B cell (primary cell): ENCODE results near the gene TSPAN18. TPM values are rescaled to one million over a fixed set of nuclear protein-coding genes. Genes with fewer than 3 reads are reported as not detected.

Experiments used
- ATAC-seq: fragments of 200-7000 bp; cut with Tn5 transposase; one replicate; pipeline ENCODE4 v1.10.0; 2021; ENCODE audit warnings: low read depth, mild to moderate bottlenecking, moderate number of reproducible peaks, moderate library complexity
- CTCF ChIA-PET: fragments of 350-600 bp; sonication (Branson Sonifier 250); formaldehyde crosslinking; loops from one replicate; lab custom pipeline; 2021; ENCODE audit warnings: antibody characterized with exemption, inconsistent platforms; lab: Charles Lee
- POLR2A ChIA-PET: fragments of 350-600 bp; sonication (Branson Sonifier 250); formaldehyde crosslinking; loops from one replicate; lab custom pipeline; 2021; ENCODE audit warnings: antibody characterized with exemption; lab: Charles Lee
- DNase-seq: peaks from one replicate; pipeline ENCODE4 v3.0.0; 2013
- H2AFZ ChIP-seq: 2 replicates; pipeline ENCODE4 v1.6.1; 2012; ENCODE audit warnings: mild to moderate bottlenecking, low read depth, low read length; ENCODE audit not compliant: insufficient read depth, poor library complexity, severe bottlenecking
- H3K27ac ChIP-seq, 2 donors: 1 replicate in 1 of 2; 2 replicates in 1 of 2; pipeline ENCODE4 v1.5.1; 2012 to 2013; ENCODE audit warnings: low read length in 2 of 2, mild to moderate bottlenecking in 2 of 2, moderate library complexity in 1 of 2
- H3K27me3 ChIP-seq, 4 experiments: fragments of 200-600 bp in 1 of 4; sonication (generic) in 1 of 4; replicated peaks in 1 of 4; 1 replicate in 2 of 4; 2 replicates in 2 of 4; pipeline versions ENCODE4 v1.6.1 to v1.7.0; 2013 to 2016; ENCODE audit warnings: low read length in 3 of 4, mild to moderate bottlenecking in 2 of 4, mixed read lengths in 1 of 4, moderate library complexity in 1 of 4; ENCODE audit not compliant: insufficient read depth in 4 of 4, control insufficient read depth in 3 of 4; ENCODE audit errors: control extremely low read depth in 1 of 4
- H3K36me3 ChIP-seq, 2 experiments: replicated peaks in 1 of 2; 1 replicate in 1 of 2; 2 replicates in 1 of 2; pipeline versions ENCODE4 v1.6.1 to v1.7.1; 2013; ENCODE audit warnings: low read length in 1 of 2; ENCODE audit not compliant: insufficient read depth in 2 of 2, control insufficient read depth in 1 of 2; ENCODE audit errors: control extremely low read depth in 1 of 2, extremely low read depth in 1 of 2
- H3K4me1 ChIP-seq, 2 donors: fragments of 200-600 bp in 1 of 2; sonication (generic) in 1 of 2; 1 replicate in 1 of 2; 2 replicates in 1 of 2; pipeline versions ENCODE4 v1.5.1 to v1.6.1; 2013 to 2017; ENCODE audit warnings: low read length in 2 of 2; ENCODE audit not compliant: control insufficient read depth in 2 of 2, insufficient read depth in 2 of 2
- H3K4me2 ChIP-seq: replicated peaks from 2 replicates; pipeline ENCODE3; 2012; ENCODE audit warnings: mild to moderate bottlenecking, low read depth, low read length; ENCODE audit not compliant: poor library complexity, severe bottlenecking
- H3K4me3 ChIP-seq, 5 experiments: fragments of 200-600 bp in 1 of 5; sonication (generic) in 1 of 5; 1 replicate in 3 of 5; 2 replicates in 2 of 5; pipeline versions ENCODE4 v1.5.1 to v1.7.0; 2011 to 2016; ENCODE audit warnings: low read length in 4 of 5, mild to moderate bottlenecking in 4 of 5, low read depth in 2 of 5, control low read depth in 1 of 5, moderate library complexity in 1 of 5; ENCODE audit not compliant: insufficient read depth in 1 of 5; ENCODE audit errors: control extremely low read depth in 1 of 5, extremely low read depth in 1 of 5
- H3K79me2 ChIP-seq: fragments of 200-600 bp; sonication (generic); one replicate; pipeline ENCODE4 v1.6.0; 2016; ENCODE audit warnings: low read length; ENCODE audit not compliant: control insufficient read depth, insufficient read depth
- H3K9ac ChIP-seq: fragments of 200-600 bp; sonication (generic); 2 replicates; pipeline ENCODE4 v1.6.1; 2017; ENCODE audit warnings: mild to moderate bottlenecking, low read length, moderate library complexity
- H3K9me3 ChIP-seq, 3 donors: one replicate each; pipeline versions ENCODE4 v1.6.1 to v1.7.1; 2013; ENCODE audit warnings: low read length in 2 of 3; ENCODE audit not compliant: control insufficient read depth in 2 of 3, insufficient read depth in 1 of 3; ENCODE audit errors: control extremely low read depth in 1 of 3
- H4K20me1 ChIP-seq: 2 replicates; pipeline ENCODE4 v1.6.0; 2012; ENCODE audit warnings: mild to moderate bottlenecking, low read length; ENCODE audit not compliant: insufficient read depth, control insufficient read depth, poor library complexity, severe bottlenecking
- H3K27ac Mint-ChIP-seq: one replicate; pipeline ENCODE4 v1.8.0; 2021; ENCODE audit warnings: mixed read lengths
- H3K27me3 Mint-ChIP-seq: one replicate; pipeline ENCODE4 v1.8.0; 2021; ENCODE audit warnings: mixed read lengths
- H3K4me1 Mint-ChIP-seq: one replicate; pipeline ENCODE4 v1.8.0; 2021; ENCODE audit warnings: mixed read lengths
- H3K4me3 Mint-ChIP-seq: one replicate; pipeline ENCODE4 v1.8.0; 2021; ENCODE audit warnings: mixed read lengths
- H3K9me3 Mint-ChIP-seq: one replicate; pipeline ENCODE4 v1.8.0; 2022; ENCODE audit warnings: mixed read lengths; ENCODE audit not compliant: insufficient read depth
- EZH2 ChIP-seq: IDR thresholded peaks from 2 replicates; pipeline ENCODE4 v1.6.1; 2012; ENCODE audit warnings: borderline replicate concordance, low read depth, mild to moderate bottlenecking, moderate library complexity, low read length; ENCODE audit not compliant: insufficient read depth, poor library complexity, severe bottlenecking
- WGBS: methylation state at CpG from one replicate; pipeline ENCODE4 v1.1.5; 2013; ENCODE audit warnings: missing lambda C conversion rate; ENCODE audit not compliant: insufficient coverage; 5-methylcytosine and 5-hydroxymethylcytosine counted together
- intact Hi-C: fragments of 100-400 bp; cut with micrococcal nuclease; formaldehyde crosslinking; loops from one replicate; pipeline ENCODE4 v1.10.0; 2022
- polyA plus RNA-seq: library from polyadenylated mRNA; depleted of rRNA; stranded (reverse); fragments of >200 nt; gene quantifications from 2 replicates; pipeline ENCODE4 v1.2.3, GENCODE V29; 2012
- total RNA-seq, 2 donors: library from RNA; stranded (reverse); fragments of 120-200 nt in 1 of 2; gene quantifications; 1 replicate in 1 of 2; 2 replicates in 1 of 2; pipeline versions ENCODE4 v1.2.3 to v1.2.4, GENCODE V29; 2013 to 2022
- TF ChIP-seq, protein P1 (sequence below): fragments of 200-600 bp; IDR thresholded peaks from one replicate; pipeline ENCODE4 v1.8.0; 2022; ENCODE audit warnings: antibody characterized with exemption, mild to moderate bottlenecking

TSPAN18 gene
- total and polyA plus RNA-seq, 2 donors (not counting 1 experiment from before 2014, with no cell fraction given), result 0.75 to 2.0 TPM

DNA sequence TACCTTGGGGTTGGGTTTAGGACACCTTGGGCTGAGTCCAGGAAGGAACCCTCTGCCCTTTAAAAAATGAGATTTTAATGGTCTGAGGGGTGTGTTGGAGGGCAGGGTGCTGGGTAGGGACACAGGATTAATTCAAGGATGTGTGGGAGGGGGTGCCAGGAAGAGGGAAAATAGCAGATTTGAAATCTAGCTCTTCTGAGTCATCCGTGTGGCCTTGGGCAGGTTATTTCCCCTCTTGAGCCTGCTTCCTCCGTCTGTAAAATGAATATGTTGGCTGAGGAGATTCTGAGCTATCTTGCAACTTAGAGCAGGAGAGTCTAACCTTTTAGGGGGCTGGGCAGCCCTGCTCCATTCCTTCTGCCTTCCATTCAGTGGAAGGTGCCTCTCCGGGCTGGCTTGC is 3.0 kb downstream of the TSPAN18 start:
- TF ChIP-seq, protein P1, sequence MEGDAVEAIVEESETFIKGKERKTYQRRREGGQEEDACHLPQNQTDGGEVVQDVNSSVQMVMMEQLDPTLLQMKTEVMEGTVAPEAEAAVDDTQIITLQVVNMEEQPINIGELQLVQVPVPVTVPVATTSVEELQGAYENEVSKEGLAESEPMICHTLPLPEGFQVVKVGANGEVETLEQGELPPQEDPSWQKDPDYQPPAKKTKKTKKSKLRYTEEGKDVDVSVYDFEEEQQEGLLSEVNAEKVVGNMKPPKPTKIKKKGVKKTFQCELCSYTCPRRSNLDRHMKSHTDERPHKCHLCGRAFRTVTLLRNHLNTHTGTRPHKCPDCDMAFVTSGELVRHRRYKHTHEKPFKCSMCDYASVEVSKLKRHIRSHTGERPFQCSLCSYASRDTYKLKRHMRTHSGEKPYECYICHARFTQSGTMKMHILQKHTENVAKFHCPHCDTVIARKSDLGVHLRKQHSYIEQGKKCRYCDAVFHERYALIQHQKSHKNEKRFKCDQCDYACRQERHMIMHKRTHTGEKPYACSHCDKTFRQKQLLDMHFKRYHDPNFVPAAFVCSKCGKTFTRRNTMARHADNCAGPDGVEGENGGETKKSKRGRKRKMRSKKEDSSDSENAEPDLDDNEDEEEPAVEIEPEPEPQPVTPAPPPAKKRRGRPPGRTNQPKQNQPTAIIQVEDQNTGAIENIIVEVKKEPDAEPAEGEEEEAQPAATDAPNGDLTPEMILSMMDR, result no peak
- no peak for TF ChIP-seq EZH2
- Histone ChIP-seq H3K4me2 (no peak overlapping the region), H2AFZ (no peak overlapping the region), H3K9me3 (no peaks in the 10 kb centered on the region), H3K79me2 (no peaks in the 10 kb centered on the region), H3K9ac (no peak overlapping the region), H3K27me3 (peaks cover 0 to 19% (median 10%) of the 10 kb centered on the region in 4 experiments), H3K4me1 (peaks cover 14 to 18% of the 10 kb centered on the region in 2 donors), H3K4me3 (no peak overlapping the region), H4K20me1 (no peaks in the 10 kb centered on the region), H3K36me3 (no peaks in the 10 kb centered on the region), H3K27ac (no peak overlapping the region)
- Mint-ChIP-seq H3K27me3 (peaks cover 21% of the 10 kb centered on the region), H3K4me3 (no peak overlapping the region), H3K4me1 (peaks cover 17% of the 10 kb centered on the region), H3K27ac (no peak overlapping the region), H3K9me3 (no peaks in the 10 kb centered on the region)
- intact Hi-C loops, result loop anchor here (2.0 to 10.0 kb wide), 3 partner anchors 48 to 445 kb away; no protein-coding TSS in a partner anchor
- ATAC-seq (no peak), DNase-seq (no peak)
- WGBS, result 70% methylated on average over 3 of the region's 3 CpGs
- ChIA-PET CTCF (interaction anchor here (1.2 to 1.3 kb wide), 3 partner anchors 96 to 375 kb away, joined by 3 read pairs; no protein-coding TSS in a partner anchor), POLR2A (no interaction called here)

DNA sequence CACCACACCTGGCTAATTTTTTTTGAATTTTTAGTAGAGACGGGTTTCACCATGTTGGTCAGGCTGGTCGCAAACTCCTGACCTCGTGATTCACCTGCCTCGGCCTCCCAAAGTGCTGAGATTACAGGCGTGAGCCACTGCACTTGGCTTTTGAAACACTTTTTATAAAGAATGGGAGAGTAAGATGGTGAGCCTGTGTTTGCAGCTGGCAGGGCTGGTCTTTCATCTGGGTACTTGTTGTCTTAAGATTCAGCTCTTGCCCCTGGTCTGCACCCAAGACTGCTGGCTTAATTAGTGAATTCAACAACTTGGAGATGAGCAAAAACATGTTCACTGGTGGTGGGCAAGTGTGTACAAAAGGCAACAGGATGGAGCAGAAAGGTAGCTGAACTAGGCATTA is 4.0 kb downstream of the TSPAN18 start:
- H3K4me3 ChIP-seq, result no peak overlapping the region
- H3K4me3 Mint-ChIP-seq, result no peak overlapping the region
- WGBS, result 100% methylated on average over 5 of the region's 5 CpGs
- intact Hi-C loops, result no loop called here
- H3K4me2 ChIP-seq, result no peak overlapping the region
- CTCF ChIA-PET, result no interaction called here
- H3K27ac ChIP-seq, result no peak overlapping the region
- H3K27me3 Mint-ChIP-seq, result peaks cover 21% of the 10 kb centered on the region
- H3K36me3 ChIP-seq, result no peaks in the 10 kb centered on the region
- no peak for ATAC-seq
- no peaks in the 10 kb centered on the region for H3K9me3 ChIP-seq
- no peaks in the 10 kb centered on the region for H4K20me1 ChIP-seq
- TF ChIP-seq, protein P1, result no peak
- no peak for TF ChIP-seq EZH2
- POLR2A ChIA-PET, result no interaction called here
- no peak overlapping the region for H3K9ac ChIP-seq
- H2AFZ ChIP-seq, result no peak overlapping the region
- H3K27ac Mint-ChIP-seq, result no peak overlapping the region
- H3K9me3 Mint-ChIP-seq, result no peaks in the 10 kb centered on the region
- H3K79me2 ChIP-seq, result no peaks in the 10 kb centered on the region
- DNase-seq, result no peak
- H3K27me3 ChIP-seq, result peaks cover 0 to 19% (median 9%) of the 10 kb centered on the region in 4 experiments
- peaks cover 14 to 18% of the 10 kb centered on the region in 2 donors for H3K4me1 ChIP-seq
- peaks cover 17% of the 10 kb centered on the region for H3K4me1 Mint-ChIP-seq
